Astrocyte (in vitro differentiated cells and primary cell): ENCODE data around the gene RABGAP1L. TPM values are rescaled to one million over a fixed set of nuclear protein-coding genes. Genes with fewer than 3 reads are reported as not detected.
"Not testable (repeated sequence)": the region's sequence is repeated elsewhere in the genome, so short reads cannot be mapped to it uniquely, and the experiment has no call there.

ENCODE experiments used
- DNase-seq: peaks from one replicate; pipeline ENCODE4 v3.0.0-alpha.2; 2010; ENCODE audit warnings: low read depth
- FAIRE-seq: peaks from 2 replicates; lab custom pipeline; 2011; peaks lifted over from hg19 to GRCh38; lab: Jason Lieb, UNC
- H2AFZ ChIP-seq: 2 replicates; pipeline ENCODE4 v1.6.0; 2012; ENCODE audit warnings: low read depth, low read length, inconsistent platforms
- H3K27ac ChIP-seq: 2 replicates; pipeline ENCODE4 v1.5.1; 2011; ENCODE audit warnings: low read depth, low read length, inconsistent platforms
- H3K27me3 ChIP-seq: 2 replicates; pipeline ENCODE4 v1.6.0; 2011; ENCODE audit warnings: low read length, inconsistent platforms; ENCODE audit not compliant: insufficient read depth
- H3K36me3 ChIP-seq: 2 replicates; pipeline ENCODE4 v1.5.1; 2011; ENCODE audit warnings: low read length, inconsistent platforms; ENCODE audit not compliant: insufficient read depth
- H3K4me1 ChIP-seq: 2 replicates; pipeline ENCODE4 v1.5.1; 2011; ENCODE audit warnings: low read length, inconsistent platforms; ENCODE audit not compliant: insufficient read depth
- H3K4me2 ChIP-seq: 2 replicates; pipeline ENCODE4 v1.6.0; 2012; ENCODE audit warnings: low read length, inconsistent platforms
- H3K4me3 ChIP-seq: 2 replicates; pipeline ENCODE4 v1.5.1; 2011; ENCODE audit warnings: low read depth, mild to moderate bottlenecking, low read length, inconsistent platforms; ENCODE audit not compliant: insufficient read depth
- H3K79me2 ChIP-seq: 2 replicates; pipeline ENCODE4 v1.6.0; 2012; ENCODE audit warnings: mild to moderate bottlenecking, low read length, inconsistent platforms; ENCODE audit not compliant: insufficient read depth
- H3K9ac ChIP-seq: 2 replicates; pipeline ENCODE4 v1.6.0; 2012; ENCODE audit warnings: mild to moderate bottlenecking, low read length, inconsistent platforms
- H3K9me3 ChIP-seq: 2 replicates; pipeline ENCODE4 v1.5.1; 2012; ENCODE audit warnings: low read depth, mild to moderate bottlenecking, low read length, inconsistent platforms; ENCODE audit not compliant: insufficient read depth
- H4K20me1 ChIP-seq: 2 replicates; pipeline ENCODE4 v1.6.0; 2012; ENCODE audit warnings: low read length, inconsistent platforms; ENCODE audit not compliant: insufficient read depth
- H3K27ac Mint-ChIP-seq: one replicate; pipeline ENCODE4 v1.8.0; 2021; ENCODE audit warnings: mild to moderate bottlenecking, mixed read lengths; ENCODE audit not compliant: unreplicated experiment
- H3K27me3 Mint-ChIP-seq: one replicate; pipeline ENCODE4 v1.8.0; 2021; ENCODE audit warnings: low read depth, mixed read lengths; ENCODE audit not compliant: unreplicated experiment
- H3K36me3 Mint-ChIP-seq: one replicate; pipeline ENCODE4 v1.8.0; 2021; ENCODE audit warnings: low read depth, mixed read lengths; ENCODE audit not compliant: unreplicated experiment
- H3K4me1 Mint-ChIP-seq: one replicate; pipeline ENCODE4 v1.8.0; 2021; ENCODE audit warnings: low read depth, mixed read lengths; ENCODE audit not compliant: unreplicated experiment
- H3K4me3 Mint-ChIP-seq: one replicate; pipeline ENCODE4 v1.8.0; 2021; ENCODE audit warnings: mild to moderate bottlenecking, moderate library complexity, mixed read lengths; ENCODE audit not compliant: unreplicated experiment
- H3K9me3 Mint-ChIP-seq: one replicate; pipeline ENCODE4 v1.8.0; 2021; ENCODE audit warnings: mild to moderate bottlenecking, mixed read lengths; ENCODE audit not compliant: unreplicated experiment
- EZH2 ChIP-seq: IDR thresholded peaks from 2 replicates; pipeline ENCODE4 v1.6.1; 2012; ENCODE audit warnings: mild to moderate bottlenecking, low read length, inconsistent platforms; ENCODE audit not compliant: insufficient read depth
- total RNA-seq: library from RNA; stranded (reverse); gene quantifications from 2 replicates; pipeline ENCODE4 v1.2.1, GENCODE V29; 2021
- TF ChIP-seq, protein P1 (sequence below): IDR thresholded peaks from 2 replicates; pipeline ENCODE4 v1.5.1; 2011; ENCODE audit warnings: low read depth, mild to moderate bottlenecking, inconsistent platforms, low read length, moderate library complexity; ENCODE audit not compliant: insufficient read depth

RABGAP1L gene
- total RNA-seq, 1 donor from 2014 or later = 40.2 TPM

DNA sequence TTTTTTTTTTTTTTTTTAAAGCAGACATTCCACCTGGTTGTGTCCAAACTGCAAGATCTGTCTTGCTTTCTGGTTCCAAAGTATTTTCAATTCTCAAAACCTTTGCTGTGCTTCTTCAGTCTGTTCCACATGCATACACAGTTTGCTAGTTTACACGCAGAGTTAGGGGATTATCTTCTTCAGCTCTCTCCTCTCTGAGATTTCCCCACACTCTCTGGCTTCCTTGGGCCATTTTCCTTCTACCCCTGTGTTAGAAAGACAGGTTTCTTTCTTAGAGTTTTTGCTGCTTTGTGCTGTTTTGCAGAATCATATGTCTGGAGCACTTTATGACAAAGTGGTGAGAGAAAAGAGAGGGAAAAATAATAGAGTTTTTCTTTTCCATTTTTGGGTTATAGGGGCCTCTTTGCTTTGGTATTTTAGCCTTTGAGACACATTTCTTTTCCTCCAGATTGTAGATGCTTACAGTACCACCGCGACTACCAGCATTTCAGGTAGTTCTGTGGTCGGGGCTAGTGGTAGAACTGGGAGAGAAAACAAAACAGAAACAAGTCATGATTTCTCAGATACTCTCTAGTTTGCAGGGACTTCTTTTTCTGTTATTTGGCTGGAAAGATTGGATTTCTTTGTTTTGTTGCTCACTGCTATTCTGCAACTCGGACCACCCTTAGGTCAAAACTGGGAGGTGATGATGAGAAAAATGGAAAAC, 66.3 kb downstream of the RABGAP1L start:
- no peak overlapping the region for H3K4me3 ChIP-seq
- no peaks in the 10 kb centered on the region for H3K9me3 ChIP-seq
- peaks cover 11% of the 10 kb centered on the region for H3K36me3 Mint-ChIP-seq
- no peaks in the 10 kb centered on the region for H3K27me3 Mint-ChIP-seq
- DNase-seq = no peak
- no peak overlapping the region for H3K9ac ChIP-seq
- no peaks in the 10 kb centered on the region for H3K4me1 ChIP-seq
- no peak overlapping the region for H3K27ac Mint-ChIP-seq
- TF ChIP-seq, protein P1, sequence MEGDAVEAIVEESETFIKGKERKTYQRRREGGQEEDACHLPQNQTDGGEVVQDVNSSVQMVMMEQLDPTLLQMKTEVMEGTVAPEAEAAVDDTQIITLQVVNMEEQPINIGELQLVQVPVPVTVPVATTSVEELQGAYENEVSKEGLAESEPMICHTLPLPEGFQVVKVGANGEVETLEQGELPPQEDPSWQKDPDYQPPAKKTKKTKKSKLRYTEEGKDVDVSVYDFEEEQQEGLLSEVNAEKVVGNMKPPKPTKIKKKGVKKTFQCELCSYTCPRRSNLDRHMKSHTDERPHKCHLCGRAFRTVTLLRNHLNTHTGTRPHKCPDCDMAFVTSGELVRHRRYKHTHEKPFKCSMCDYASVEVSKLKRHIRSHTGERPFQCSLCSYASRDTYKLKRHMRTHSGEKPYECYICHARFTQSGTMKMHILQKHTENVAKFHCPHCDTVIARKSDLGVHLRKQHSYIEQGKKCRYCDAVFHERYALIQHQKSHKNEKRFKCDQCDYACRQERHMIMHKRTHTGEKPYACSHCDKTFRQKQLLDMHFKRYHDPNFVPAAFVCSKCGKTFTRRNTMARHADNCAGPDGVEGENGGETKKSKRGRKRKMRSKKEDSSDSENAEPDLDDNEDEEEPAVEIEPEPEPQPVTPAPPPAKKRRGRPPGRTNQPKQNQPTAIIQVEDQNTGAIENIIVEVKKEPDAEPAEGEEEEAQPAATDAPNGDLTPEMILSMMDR = no peak
- no peak for TF ChIP-seq EZH2
- peaks cover 5% of the 10 kb centered on the region for H3K9me3 Mint-ChIP-seq
- no peak overlapping the region for H3K4me2 ChIP-seq
- no peaks in the 10 kb centered on the region for H3K79me2 ChIP-seq
- H3K4me3 Mint-ChIP-seq = no peak overlapping the region
- no peaks in the 10 kb centered on the region for H3K36me3 ChIP-seq
- H3K27me3 ChIP-seq = no peaks in the 10 kb centered on the region
- H4K20me1 ChIP-seq = peaks cover 3% of the 10 kb centered on the region
- no peak for FAIRE-seq
- H2AFZ ChIP-seq = no peak overlapping the region
- H3K4me1 Mint-ChIP-seq = no peaks in the 10 kb centered on the region
- no peak overlapping the region for H3K27ac ChIP-seq

DNA sequence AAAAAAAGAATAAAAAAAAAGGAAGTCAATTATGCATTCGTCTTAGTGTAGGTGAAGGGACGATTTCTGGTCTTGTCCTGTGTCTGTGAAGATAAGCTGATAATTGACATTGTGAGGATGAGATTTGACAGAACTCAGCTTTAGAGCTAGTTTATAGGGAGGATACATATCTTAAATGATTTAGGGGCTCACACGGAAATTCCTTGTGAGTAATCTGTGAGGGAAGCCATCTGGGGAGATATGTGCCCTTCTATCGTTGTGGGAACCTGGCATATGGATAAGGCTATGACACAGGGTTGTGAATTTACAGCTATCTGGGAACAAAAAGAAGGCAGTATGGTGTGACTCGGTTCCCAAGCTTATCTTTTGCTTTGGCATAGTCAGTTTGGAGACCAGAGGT, 71.1 kb downstream of the RABGAP1L start:
- TF ChIP-seq, protein P1 = no peak
- TF ChIP-seq EZH2 = no peak
- no peaks in the 10 kb centered on the region for H3K79me2 ChIP-seq
- no peak for FAIRE-seq
- H3K9ac ChIP-seq = no peak overlapping the region
- no peak overlapping the region for H3K27ac ChIP-seq
- H3K4me3 Mint-ChIP-seq = no peak overlapping the region
- H2AFZ ChIP-seq = no peak overlapping the region
- H3K27me3 Mint-ChIP-seq = no peaks in the 10 kb centered on the region
- no peak for DNase-seq
- H3K9me3 Mint-ChIP-seq = peaks cover 4% of the 10 kb centered on the region
- H3K4me1 ChIP-seq = no peaks in the 10 kb centered on the region
- no peaks in the 10 kb centered on the region for H3K36me3 ChIP-seq
- no peak overlapping the region for H3K4me2 ChIP-seq
- peaks cover 16% of the 10 kb centered on the region for H3K36me3 Mint-ChIP-seq
- no peaks in the 10 kb centered on the region for H3K9me3 ChIP-seq
- no peak overlapping the region for H3K27ac Mint-ChIP-seq
- H3K27me3 ChIP-seq = no peaks in the 10 kb centered on the region
- peaks cover 3% of the 10 kb centered on the region for H4K20me1 ChIP-seq
- H3K4me1 Mint-ChIP-seq = no peaks in the 10 kb centered on the region
- H3K4me3 ChIP-seq = no peak overlapping the region

DNA sequence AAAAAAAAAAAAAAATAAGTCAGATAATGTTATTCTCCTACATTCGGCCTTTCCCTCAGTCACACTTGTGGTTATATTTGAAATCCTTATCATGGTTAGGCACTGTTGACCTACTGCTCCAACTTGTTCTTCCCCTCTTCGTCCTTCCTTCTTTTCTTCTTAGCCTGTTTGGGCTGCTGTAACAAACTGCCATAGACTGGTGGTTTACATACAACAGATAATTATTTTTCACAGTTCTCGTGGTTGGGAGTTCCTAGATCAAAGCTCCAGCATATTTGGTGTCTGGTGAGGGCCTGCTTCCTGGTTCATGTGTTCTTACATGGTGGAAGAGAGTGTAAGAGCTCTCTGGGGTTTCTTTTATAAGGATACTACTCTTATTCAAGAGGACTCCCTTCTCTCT, 73.4 kb downstream of the RABGAP1L start:
- no peak for TF ChIP-seq EZH2
- TF ChIP-seq, protein P1 = no peak
- Histone ChIP-seq H3K27ac (no peak overlapping the region), H3K4me1 (no peaks in the 10 kb centered on the region), H3K4me2 (no peak overlapping the region), H3K79me2 (no peaks in the 10 kb centered on the region), H3K4me3 (no peak overlapping the region), H3K9ac (no peak overlapping the region), H3K36me3 (no peaks in the 10 kb centered on the region), H3K9me3 (no peaks in the 10 kb centered on the region), H2AFZ (no peak overlapping the region), H3K27me3 (no peaks in the 10 kb centered on the region), H4K20me1 (no peaks in the 10 kb centered on the region)
- H3K9me3 Mint-ChIP-seq = peaks cover 4% of the 10 kb centered on the region
- H3K27me3 Mint-ChIP-seq = no peaks in the 10 kb centered on the region
- peaks cover 16% of the 10 kb centered on the region for H3K36me3 Mint-ChIP-seq
- no peak overlapping the region for H3K4me3 Mint-ChIP-seq
- FAIRE-seq (no peak), DNase-seq (no peak)
- H3K4me1 Mint-ChIP-seq = no peaks in the 10 kb centered on the region
- H3K27ac Mint-ChIP-seq = no peak overlapping the region

DNA sequence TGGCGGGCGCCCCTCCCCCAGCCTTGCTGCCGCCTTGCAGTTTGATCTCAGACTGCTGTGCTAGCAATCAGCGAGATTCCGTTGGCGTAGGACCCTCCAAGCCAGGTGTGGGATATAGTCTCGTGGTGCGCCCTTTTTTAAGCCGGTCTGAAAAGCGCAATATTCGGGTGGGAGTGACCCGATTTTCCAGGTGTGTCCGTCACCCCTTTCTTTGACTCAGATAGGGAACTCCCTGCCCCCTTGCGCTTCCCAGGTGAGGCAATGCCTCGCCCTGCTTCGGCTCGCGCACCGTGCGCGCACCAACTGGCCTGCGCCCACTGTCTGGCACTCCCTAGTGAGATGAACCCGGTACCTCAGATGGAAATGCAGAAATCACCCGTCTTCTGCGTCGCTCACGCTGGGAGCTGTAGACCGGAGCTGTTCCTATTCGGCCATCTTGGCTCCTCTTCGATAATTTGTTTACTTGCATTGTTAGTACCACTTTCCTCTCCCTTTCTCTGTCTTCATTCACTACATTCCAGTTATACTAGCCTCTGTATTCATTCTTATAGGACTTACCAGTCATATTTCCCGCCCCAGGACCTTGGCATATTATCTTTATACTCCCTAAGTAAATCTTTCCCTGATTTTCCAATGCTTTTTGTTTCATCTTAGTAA, 79.7 kb downstream of the RABGAP1L start:
- H3K36me3 Mint-ChIP-seq, H3K4me3 Mint-ChIP-seq, H3K4me2 ChIP-seq, H3K4me1 Mint-ChIP-seq, H3K36me3 ChIP-seq, H3K4me1 ChIP-seq, H3K9me3 Mint-ChIP-seq, H3K27ac ChIP-seq, H3K4me3 ChIP-seq, H3K79me2 ChIP-seq, H3K9ac ChIP-seq, H3K27me3 Mint-ChIP-seq, H3K9me3 ChIP-seq, FAIRE-seq, H3K27me3 ChIP-seq, H4K20me1 ChIP-seq, H2AFZ ChIP-seq, DNase-seq: not testable (repeated sequence)
- peak overlapping the region; percentile 42 for H3K27ac Mint-ChIP-seq
